ENCODE results near the gene CRYBA2. TPM values are rescaled to one million over a fixed set of nuclear protein-coding genes. Genes with fewer than 3 reads are reported as not detected.

Gene CRYBA2
- total and polyA plus RNA-seq, 2 experiments from 2014 or later, result not detected

- H3K9ac ChIP-seq, result no peak overlapping the region
- peaks cover 38% of the 10 kb centered on the region for H3K27me3 ChIP-seq (replicated peaks; ENCODE audit: insufficient read depth)
- no peak overlapping the region for H3K27ac ChIP-seq
- TF ChIP-seq EZH2phosphoT487 (IDR thresholded peaks at IDR 0.05; ENCODE audit: insufficient read depth, low read depth) (no peak), EZH2 (IDR thresholded peaks at IDR 0.05; ENCODE audit: insufficient read depth, poor library complexity, severe bottlenecking) (no peak)
- WGBS, 2 experiments (ENCODE audit: low coverage in 1 of 2, low lambda C conversion rate in 2 of 2, missing lambda C conversion rate in 2 of 2), result 59 to 61% methylated on average over 11 to 12 of the region's 12 CpGs
- H3K4me1 ChIP-seq (ENCODE audit: insufficient read depth), result no peaks in the 10 kb centered on the region
- no peaks in the 10 kb centered on the region for H3K9me2 ChIP-seq (ENCODE audit: insufficient read depth)
- H3K9me3 ChIP-seq (ENCODE audit: low read depth), result no peaks in the 10 kb centered on the region
- no peak for DNase-seq
- H3F3A ChIP-seq (ENCODE audit: insufficient read depth), result no peaks in the 10 kb centered on the region
- H3K79me2 ChIP-seq (ENCODE audit: insufficient read depth), result no peaks in the 10 kb centered on the region
- H3K4me3 ChIP-seq, result no peak overlapping the region
- H4K20me1 ChIP-seq (ENCODE audit: insufficient read depth), result no peaks in the 10 kb centered on the region
- H3K36me3 ChIP-seq (ENCODE audit: low read depth), result no peaks in the 10 kb centered on the region
- H2AFZ ChIP-seq, result no peak overlapping the region
- no peak overlapping the region for H3K4me2 ChIP-seq (ENCODE audit: unreplicated experiment)
- in situ Hi-C loops (cut with MboI), result no loop called here
These were observed 28.8 kb upstream of the CRYBA2 start for GRCh38 chr2:219022041-219022440.

DNA sequence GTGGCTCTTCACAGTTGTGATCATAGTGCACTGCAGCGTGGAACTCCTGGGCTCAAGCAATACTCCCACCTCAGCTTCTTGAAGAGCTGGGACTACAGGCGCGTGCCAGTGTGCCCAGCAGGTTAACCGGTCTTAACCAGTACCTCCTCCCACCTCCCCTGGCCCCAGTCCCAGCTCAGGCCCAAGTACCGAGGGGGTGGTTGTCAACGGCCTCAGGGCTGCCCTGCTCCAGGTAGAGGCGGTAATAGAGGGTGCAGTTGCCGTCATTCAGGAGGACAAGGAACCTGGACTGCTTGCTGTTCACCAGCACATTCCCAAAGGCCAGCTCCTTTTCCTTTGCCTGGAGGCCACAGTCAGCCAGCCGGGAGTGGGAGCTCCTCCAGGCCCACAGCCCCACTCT lies 28.4 kb upstream of the CRYBA2 start:
- in situ Hi-C loops (cut with MboI), result no loop called here
- Histone ChIP-seq H3F3A (ENCODE audit: insufficient read depth) (no peaks in the 10 kb centered on the region), H3K4me2 (ENCODE audit: unreplicated experiment) (no peak overlapping the region), H3K27ac (no peak overlapping the region), H3K4me3 (no peak overlapping the region), H3K79me2 (ENCODE audit: insufficient read depth) (no peaks in the 10 kb centered on the region), H3K9ac (no peak overlapping the region), H3K27me3 (replicated peaks; ENCODE audit: insufficient read depth) (peaks cover 38% of the 10 kb centered on the region), H3K36me3 (ENCODE audit: low read depth) (no peaks in the 10 kb centered on the region), H3K4me1 (ENCODE audit: insufficient read depth) (no peaks in the 10 kb centered on the region), H2AFZ (no peak overlapping the region), H3K9me3 (ENCODE audit: low read depth) (no peaks in the 10 kb centered on the region), H4K20me1 (ENCODE audit: insufficient read depth) (no peaks in the 10 kb centered on the region), H3K9me2 (ENCODE audit: insufficient read depth) (no peaks in the 10 kb centered on the region)
- WGBS, 2 experiments (ENCODE audit: low coverage in 1 of 2, low lambda C conversion rate in 2 of 2, missing lambda C conversion rate in 2 of 2), result 54 to 58% methylated on average over 9 of the region's 9 CpGs
- no peak for TF ChIP-seq EZH2 (IDR thresholded peaks at IDR 0.05; ENCODE audit: insufficient read depth, poor library complexity, severe bottlenecking)
- TF ChIP-seq EZH2phosphoT487 (IDR thresholded peaks at IDR 0.05; ENCODE audit: insufficient read depth, low read depth), result no peak
- DNase-seq, result no peak

DNA sequence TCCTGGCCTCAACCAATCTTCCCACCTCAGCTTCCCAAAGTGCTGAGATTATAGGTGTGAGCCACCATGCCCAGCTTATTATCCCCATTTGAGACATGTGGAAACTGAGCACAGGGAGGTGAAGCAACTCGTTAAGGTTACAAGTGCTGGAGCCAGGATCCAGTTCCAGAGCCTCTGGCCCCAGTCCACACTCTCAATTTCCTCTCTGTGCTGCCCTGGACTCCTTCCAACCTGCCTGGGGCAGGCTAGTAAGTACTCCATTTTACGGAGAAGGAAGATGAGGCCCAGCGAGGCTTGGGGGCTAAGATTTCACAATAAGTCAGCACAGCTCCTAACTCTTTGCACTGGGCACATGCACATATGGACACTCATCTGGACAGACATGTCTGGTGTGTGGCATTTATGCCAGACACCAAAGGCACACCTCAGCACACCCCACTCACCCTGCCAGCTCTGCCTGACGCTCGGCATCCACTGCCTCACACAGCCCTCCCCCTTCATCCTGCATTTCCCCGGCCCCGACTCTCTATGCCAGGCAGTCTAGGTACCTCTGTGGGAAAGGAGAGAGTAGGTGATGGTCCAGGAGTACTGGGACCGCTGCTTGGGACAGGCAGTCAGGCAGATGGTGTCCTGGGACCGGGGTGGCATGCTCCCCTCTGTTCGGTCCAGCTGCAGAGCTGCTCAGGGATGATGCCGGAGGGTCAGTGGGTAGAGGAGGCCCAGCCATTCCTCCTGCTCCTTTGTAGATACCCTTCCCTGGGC lies 27.6 kb upstream of the CRYBA2 start:
- in situ Hi-C loops (cut with MboI), result no loop called here
- Histone ChIP-seq H2AFZ (no peak overlapping the region), H3F3A (ENCODE audit: insufficient read depth) (no peaks in the 10 kb centered on the region), H3K27ac (no peak overlapping the region), H3K9me2 (ENCODE audit: insufficient read depth) (no peaks in the 10 kb centered on the region), H3K79me2 (ENCODE audit: insufficient read depth) (no peaks in the 10 kb centered on the region), H3K36me3 (ENCODE audit: low read depth) (no peaks in the 10 kb centered on the region), H4K20me1 (ENCODE audit: insufficient read depth) (no peaks in the 10 kb centered on the region), H3K9ac (no peak overlapping the region), H3K27me3 (replicated peaks; ENCODE audit: insufficient read depth) (peaks cover 30% of the 10 kb centered on the region), H3K4me3 (no peak overlapping the region), H3K9me3 (ENCODE audit: low read depth) (no peaks in the 10 kb centered on the region), H3K4me2 (ENCODE audit: unreplicated experiment) (no peak overlapping the region), H3K4me1 (ENCODE audit: insufficient read depth) (no peaks in the 10 kb centered on the region)
- no peak for DNase-seq
- 70 to 78% methylated on average over 11 of the region's 11 CpGs for WGBS, 2 experiments (ENCODE audit: low coverage in 1 of 2, low lambda C conversion rate in 2 of 2, missing lambda C conversion rate in 2 of 2)
- TF ChIP-seq EZH2 (IDR thresholded peaks at IDR 0.05; ENCODE audit: insufficient read depth, poor library complexity, severe bottlenecking), result no peak
- no peak for TF ChIP-seq EZH2phosphoT487 (IDR thresholded peaks at IDR 0.05; ENCODE audit: insufficient read depth, low read depth)

DNA sequence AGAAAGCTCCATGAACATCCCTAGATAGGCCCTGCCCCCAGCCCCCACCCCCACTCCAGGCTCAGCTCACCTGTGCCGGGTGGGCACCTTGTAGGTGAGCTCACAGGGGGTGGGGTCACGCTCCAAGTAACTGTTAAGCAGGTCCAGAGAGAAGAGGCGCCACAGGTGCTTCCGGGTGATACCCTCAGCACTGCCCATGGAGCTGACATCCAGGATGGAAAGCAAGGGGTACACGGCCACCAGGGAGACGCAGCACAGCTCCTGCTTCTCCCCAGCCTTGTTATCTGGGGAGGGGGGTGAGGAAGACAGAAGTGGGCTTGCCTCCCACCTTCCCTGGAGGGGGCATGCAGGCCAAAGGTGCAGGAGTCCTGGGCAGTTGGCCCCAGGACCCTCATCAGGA lies 26.2 kb upstream of the CRYBA2 start:
- no peak for DNase-seq
- 38 to 43% methylated on average over 6 of the region's 6 CpGs for whole genome bisulfite sequencing, 2 experiments (ENCODE audit: low coverage in 1 of 2, low lambda C conversion rate in 2 of 2, missing lambda C conversion rate in 2 of 2)
- H3K9me2 ChIP-seq (ENCODE audit: insufficient read depth), result no peaks in the 10 kb centered on the region
- no peaks in the 10 kb centered on the region for H3K36me3 ChIP-seq (ENCODE audit: low read depth)
- no peak overlapping the region for H2AFZ ChIP-seq
- H3K9me3 ChIP-seq (ENCODE audit: low read depth), result no peaks in the 10 kb centered on the region
- no peak overlapping the region for H3K4me3 ChIP-seq
- H3F3A ChIP-seq (ENCODE audit: insufficient read depth), result no peaks in the 10 kb centered on the region
- no peaks in the 10 kb centered on the region for H4K20me1 ChIP-seq (ENCODE audit: insufficient read depth)
- H3K9ac ChIP-seq, result no peak overlapping the region
- in situ Hi-C loops (cut with MboI), result no loop called here
- H3K27me3 ChIP-seq (replicated peaks; ENCODE audit: insufficient read depth), result peaks cover 19% of the 10 kb centered on the region
- no peak for TF ChIP-seq EZH2 (IDR thresholded peaks at IDR 0.05; ENCODE audit: insufficient read depth, poor library complexity, severe bottlenecking)
- TF ChIP-seq EZH2phosphoT487 (IDR thresholded peaks at IDR 0.05; ENCODE audit: insufficient read depth, low read depth), result no peak
- H3K4me1 ChIP-seq (ENCODE audit: insufficient read depth), result no peaks in the 10 kb centered on the region
- no peak overlapping the region for H3K27ac ChIP-seq
- H3K4me2 ChIP-seq (ENCODE audit: unreplicated experiment), result no peak overlapping the region
- no peaks in the 10 kb centered on the region for H3K79me2 ChIP-seq (ENCODE audit: insufficient read depth)
